Activated B cell treated with CpG ODN at 0.5 μM for 24 hours (primary cell): ENCODE data around the gene SERTAD2. TPM values are rescaled to one million over a fixed set of nuclear protein-coding genes. Genes with fewer than 3 reads are reported as not detected.

Source experiments
- ATAC-seq: fragments of 200-7000 bp; cut with Tn5 transposase; one replicate; pipeline ENCODE4 v1.10.0; 2021; ENCODE audit warnings: low read depth, mild to moderate bottlenecking, moderate library complexity
- CTCF ChIA-PET: fragments of 350-600 bp; sonication (Branson Sonifier 250); formaldehyde crosslinking; loops from one replicate; lab custom pipeline; 2021; ENCODE audit warnings: antibody characterized with exemption; lab: Charles Lee
- POLR2A ChIA-PET: fragments of 350-600 bp; sonication (Branson Sonifier 250); formaldehyde crosslinking; loops from one replicate; lab custom pipeline; 2021; ENCODE audit warnings: antibody characterized with exemption; lab: Charles Lee
- DNase-seq: peaks from one replicate; pipeline ENCODE4 v3.0.0; 2022
- H3K27ac Mint-ChIP-seq: one replicate; pipeline ENCODE4 v1.8.0; 2020; ENCODE audit warnings: mixed read lengths
- H3K27me3 Mint-ChIP-seq: one replicate; pipeline ENCODE4 v1.8.0; 2021; ENCODE audit warnings: mixed read lengths
- H3K36me3 Mint-ChIP-seq: one replicate; pipeline ENCODE4 v1.8.0; 2021; ENCODE audit warnings: low read depth, mixed read lengths
- H3K4me1 Mint-ChIP-seq: one replicate; pipeline ENCODE4 v1.8.0; 2021; ENCODE audit warnings: mixed read lengths
- H3K4me3 Mint-ChIP-seq: one replicate; pipeline ENCODE4 v1.8.0; 2020; ENCODE audit warnings: mild to moderate bottlenecking, mixed read lengths
- H3K9me3 Mint-ChIP-seq: one replicate; pipeline ENCODE4 v1.8.0; 2020; ENCODE audit warnings: mixed read lengths
- CTCF ChIP-seq: fragments of 200-600 bp; IDR thresholded peaks from one replicate; pipeline ENCODE4 v1.8.0; 2022; ENCODE audit warnings: antibody characterized with exemption, mild to moderate bottlenecking
- intact Hi-C: fragments of 100-400 bp; cut with micrococcal nuclease; formaldehyde crosslinking; loops from one replicate; pipeline ENCODE4 v1.15.1; 2024
- total RNA-seq: library from RNA; stranded (reverse); gene quantifications from 2 replicates; pipeline ENCODE4 v1.2.3, GENCODE V29; 2022

The SERTAD2 gene
- total RNA-seq, 1 donor from 2014 or later = 47.3 TPM

- no peak for TF ChIP-seq CTCF
- DNase-seq = no peak
- Mint-ChIP-seq H3K9me3 (peaks cover 3% of the 10 kb centered on the region), H3K36me3 (peaks cover 2% of the 10 kb centered on the region), H3K4me1 (peaks cover 29% of the 10 kb centered on the region), H3K27ac (no peak overlapping the region), H3K27me3 (no peaks in the 10 kb centered on the region), H3K4me3 (no peak overlapping the region)
- intact Hi-C loops = no loop called here
- CTCF ChIA-PET = no interaction called here
- POLR2A ChIA-PET = interaction anchor here (1.0 kb wide), 2 partner anchors 34 to 59 kb away, joined by 4 read pairs; no protein-coding TSS in a partner anchor
- no peak for ATAC-seq
Measured at GRCh38 chr2:64692401-64692800, 38.7 kb upstream of the SERTAD2 start.

GRCh38 chr2:64688909-64689308 is 35.2 kb upstream of the SERTAD2 start:
- no peak overlapping the region for H3K27ac Mint-ChIP-seq
- no peaks in the 10 kb centered on the region for H3K27me3 Mint-ChIP-seq
- peaks cover 2% of the 10 kb centered on the region for H3K36me3 Mint-ChIP-seq
- ATAC-seq (no peak), DNase-seq (no peak)
- H3K4me1 Mint-ChIP-seq = peaks cover 17% of the 10 kb centered on the region
- ChIA-PET POLR2A (interaction anchor here (0.6 to 2.0 kb wide), 2 partner anchors 16 to 35 kb away, joined by 3 to 6 read pairs; partner anchors contain the start of gene SERTAD2), CTCF (no interaction called here)
- intact Hi-C loops = no loop called here
- peaks cover 3% of the 10 kb centered on the region for H3K9me3 Mint-ChIP-seq
- TF ChIP-seq CTCF = no peak
- no peak overlapping the region for H3K4me3 Mint-ChIP-seq

- ChIA-PET CTCF (no interaction called here), POLR2A (interaction anchor here (1.3 kb wide), 1 partner anchor 33 kb away, joined by 6 read pairs; the partner anchor contains the start of gene SERTAD2)
- Mint-ChIP-seq H3K4me3 (no peak overlapping the region), H3K27me3 (no peaks in the 10 kb centered on the region), H3K4me1 (peaks cover 32% of the 10 kb centered on the region), H3K27ac (no peak overlapping the region), H3K9me3 (no peaks in the 10 kb centered on the region), H3K36me3 (no peaks in the 10 kb centered on the region)
- no peak for TF ChIP-seq CTCF
- intact Hi-C loops = no loop called here
- DNase-seq (no peak), ATAC-seq (no peak)
Measured at GRCh38 chr2:64686283-64686956, 32.7 kb upstream of the SERTAD2 start.

GRCh38 chr2:64685430-64685829 is 31.7 kb upstream of the SERTAD2 start:
- ATAC-seq (no peak), DNase-seq (no peak)
- TF ChIP-seq CTCF = no peak
- intact Hi-C loops = loop anchor here (2.0 kb wide), 1 partner anchor 13 kb away; no protein-coding TSS in a partner anchor
- no peaks in the 10 kb centered on the region for H3K36me3 Mint-ChIP-seq
- no peaks in the 10 kb centered on the region for H3K9me3 Mint-ChIP-seq
- ChIA-PET POLR2A (interaction anchor here (0.6 to 1.3 kb wide), 2 partner anchors 32 to 167 kb away, joined by 3 to 6 read pairs; partner anchors contain the start of gene SERTAD2), CTCF (no interaction called here)
- no peak overlapping the region for H3K27ac Mint-ChIP-seq
- H3K4me1 Mint-ChIP-seq = peaks cover 38% of the 10 kb centered on the region
- H3K4me3 Mint-ChIP-seq = no peak overlapping the region
- H3K27me3 Mint-ChIP-seq = no peaks in the 10 kb centered on the region

GRCh38 chr2:64683771-64684510 is 30.2 kb upstream of the SERTAD2 start:
- TF ChIP-seq CTCF = no peak
- DNase-seq (no peak), ATAC-seq (no peak)
- Mint-ChIP-seq H3K27ac (no peak overlapping the region), H3K4me3 (no peak overlapping the region), H3K36me3 (no peaks in the 10 kb centered on the region), H3K27me3 (no peaks in the 10 kb centered on the region), H3K9me3 (no peaks in the 10 kb centered on the region), H3K4me1 (peaks cover 39% of the 10 kb centered on the region)
- CTCF ChIA-PET = no interaction called here
- intact Hi-C loops = loop anchor here (2.0 kb wide), 2 partner anchors 15 to 17 kb away; no protein-coding TSS in a partner anchor
- POLR2A ChIA-PET = interaction anchor here (0.8 kb wide), 1 partner anchor 9 kb away, joined by 3 read pairs; no protein-coding TSS in a partner anchor
